Measurements from ENCODE around the gene PAFAH2.

DNA sequence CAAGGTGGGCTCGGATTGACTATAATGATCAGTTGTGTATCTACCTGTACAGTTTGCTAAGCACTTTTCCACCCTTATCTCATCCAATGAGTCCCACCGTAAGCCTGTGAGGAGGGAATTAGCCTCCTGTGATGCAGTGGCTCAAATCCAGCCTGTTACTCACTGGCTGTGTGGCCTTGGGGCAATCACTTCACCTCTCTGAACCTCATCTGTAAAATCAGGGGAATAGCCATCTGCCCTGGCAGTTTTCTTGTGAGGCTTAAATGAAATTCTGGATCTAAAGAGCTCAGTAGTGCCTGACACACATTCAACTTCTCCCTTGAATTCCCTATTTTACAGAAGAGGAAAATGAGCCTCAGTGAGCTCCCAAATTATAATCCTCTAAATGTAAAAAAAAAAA, 16.3 kb upstream of the PAFAH2 start:
- TF ChIP-seq, protein P1, sequence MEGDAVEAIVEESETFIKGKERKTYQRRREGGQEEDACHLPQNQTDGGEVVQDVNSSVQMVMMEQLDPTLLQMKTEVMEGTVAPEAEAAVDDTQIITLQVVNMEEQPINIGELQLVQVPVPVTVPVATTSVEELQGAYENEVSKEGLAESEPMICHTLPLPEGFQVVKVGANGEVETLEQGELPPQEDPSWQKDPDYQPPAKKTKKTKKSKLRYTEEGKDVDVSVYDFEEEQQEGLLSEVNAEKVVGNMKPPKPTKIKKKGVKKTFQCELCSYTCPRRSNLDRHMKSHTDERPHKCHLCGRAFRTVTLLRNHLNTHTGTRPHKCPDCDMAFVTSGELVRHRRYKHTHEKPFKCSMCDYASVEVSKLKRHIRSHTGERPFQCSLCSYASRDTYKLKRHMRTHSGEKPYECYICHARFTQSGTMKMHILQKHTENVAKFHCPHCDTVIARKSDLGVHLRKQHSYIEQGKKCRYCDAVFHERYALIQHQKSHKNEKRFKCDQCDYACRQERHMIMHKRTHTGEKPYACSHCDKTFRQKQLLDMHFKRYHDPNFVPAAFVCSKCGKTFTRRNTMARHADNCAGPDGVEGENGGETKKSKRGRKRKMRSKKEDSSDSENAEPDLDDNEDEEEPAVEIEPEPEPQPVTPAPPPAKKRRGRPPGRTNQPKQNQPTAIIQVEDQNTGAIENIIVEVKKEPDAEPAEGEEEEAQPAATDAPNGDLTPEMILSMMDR (IDR thresholded peaks at IDR 0.05 in 2 of 3, conservative IDR thresholded peaks at IDR 0.05 in 1 of 3; ENCODE audit: borderline replicate concordance in 1 of 3, insufficient read depth in 1 of 3, low read depth in 2 of 3, low read length in 2 of 3) = no peak
- TF ChIP-seq EZH2 (IDR thresholded peaks at IDR 0.05) (no peak), EZH2phosphoT487 (IDR thresholded peaks at IDR 0.05; ENCODE audit: borderline replicate concordance) (no peak), RAD21 (IDR thresholded peaks at IDR 0.05; ENCODE audit: low read depth) (no peak), YY1 (IDR thresholded peaks at IDR 0.05; ENCODE audit: extremely low read depth, insufficient replicate concordance, low read depth, low read length) (no peak)
- TF ChIP-seq, protein P2, sequence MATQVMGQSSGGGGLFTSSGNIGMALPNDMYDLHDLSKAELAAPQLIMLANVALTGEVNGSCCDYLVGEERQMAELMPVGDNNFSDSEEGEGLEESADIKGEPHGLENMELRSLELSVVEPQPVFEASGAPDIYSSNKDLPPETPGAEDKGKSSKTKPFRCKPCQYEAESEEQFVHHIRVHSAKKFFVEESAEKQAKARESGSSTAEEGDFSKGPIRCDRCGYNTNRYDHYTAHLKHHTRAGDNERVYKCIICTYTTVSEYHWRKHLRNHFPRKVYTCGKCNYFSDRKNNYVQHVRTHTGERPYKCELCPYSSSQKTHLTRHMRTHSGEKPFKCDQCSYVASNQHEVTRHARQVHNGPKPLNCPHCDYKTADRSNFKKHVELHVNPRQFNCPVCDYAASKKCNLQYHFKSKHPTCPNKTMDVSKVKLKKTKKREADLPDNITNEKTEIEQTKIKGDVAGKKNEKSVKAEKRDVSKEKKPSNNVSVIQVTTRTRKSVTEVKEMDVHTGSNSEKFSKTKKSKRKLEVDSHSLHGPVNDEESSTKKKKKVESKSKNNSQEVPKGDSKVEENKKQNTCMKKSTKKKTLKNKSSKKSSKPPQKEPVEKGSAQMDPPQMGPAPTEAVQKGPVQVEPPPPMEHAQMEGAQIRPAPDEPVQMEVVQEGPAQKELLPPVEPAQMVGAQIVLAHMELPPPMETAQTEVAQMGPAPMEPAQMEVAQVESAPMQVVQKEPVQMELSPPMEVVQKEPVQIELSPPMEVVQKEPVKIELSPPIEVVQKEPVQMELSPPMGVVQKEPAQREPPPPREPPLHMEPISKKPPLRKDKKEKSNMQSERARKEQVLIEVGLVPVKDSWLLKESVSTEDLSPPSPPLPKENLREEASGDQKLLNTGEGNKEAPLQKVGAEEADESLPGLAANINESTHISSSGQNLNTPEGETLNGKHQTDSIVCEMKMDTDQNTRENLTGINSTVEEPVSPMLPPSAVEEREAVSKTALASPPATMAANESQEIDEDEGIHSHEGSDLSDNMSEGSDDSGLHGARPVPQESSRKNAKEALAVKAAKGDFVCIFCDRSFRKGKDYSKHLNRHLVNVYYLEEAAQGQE (IDR thresholded peaks at IDR 0.05; ENCODE audit: low read depth) = no peak
- TF ChIP-seq, protein P3, sequence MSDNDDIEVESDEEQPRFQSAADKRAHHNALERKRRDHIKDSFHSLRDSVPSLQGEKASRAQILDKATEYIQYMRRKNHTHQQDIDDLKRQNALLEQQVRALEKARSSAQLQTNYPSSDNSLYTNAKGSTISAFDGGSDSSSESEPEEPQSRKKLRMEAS (IDR thresholded peaks at IDR 0.05) = no peak
